Lower leg skin (tissue), 4 donors: ENCODE data around the gene PIM3. TPM values are rescaled to one million over a fixed set of nuclear protein-coding genes. Genes with fewer than 3 reads are reported as not detected.

ENCODE experiments used
- DNase-seq, 2 donors: peaks; one replicate each; pipeline ENCODE4 v3.0.0-alpha.2; 2019; ENCODE audit warnings: low spot score in 2 of 2
- H3K4me3 ChIP-seq: fragments of 200-600 bp; sonication (generic); 2 replicates; pipeline ENCODE4 v1.5.1; 2017; ENCODE audit warnings: mild to moderate bottlenecking, low read depth; ENCODE audit not compliant: poor library complexity, severe bottlenecking
- CTCF ChIP-seq, 3 donors: fragments of 450-650 bp; IDR thresholded peaks; one replicate each; pipeline ENCODE4 v1.5.1; 2016; ENCODE audit warnings: antibody characterized with exemption in 3 of 3, mild to moderate bottlenecking in 3 of 3, moderate library complexity in 2 of 3
- POLR2A ChIP-seq, 2 donors: fragments of 450-650 bp; IDR thresholded peaks; one replicate each; pipeline ENCODE4 v1.6.1; 2016 to 2017; ENCODE audit warnings: antibody characterized with exemption in 2 of 2, mild to moderate bottlenecking in 1 of 2, moderate library complexity in 1 of 2
- WGBS, 2 donors: methylation state at CpG; one replicate each; pipeline ENCODE4 v1.1.5; 2018; 5-methylcytosine and 5-hydroxymethylcytosine counted together
- intact Hi-C: fragments of 100-400 bp; cut with DNase I; formaldehyde crosslinking; loops from one replicate; pipeline ENCODE4 v1.15.0; 2023; ENCODE audit warnings: low total_unique reads
- total RNA-seq, 4 donors: library from RNA; depleted of rRNA; stranded (reverse); fragments of >200 nt; gene quantifications; one replicate each; pipeline ENCODE4 v1.1.0, GENCODE V29; 2016

Gene PIM3
- total RNA-seq, 4 donors from 2014 or later, result 149 to 181 (median 163) TPM

GRCh38 chr22:49970528-49971231 is 10.1 kb downstream of the PIM3 start:
- TF ChIP-seq POLR2A (IDR thresholded peaks at IDR 0.05) (peak in 1 of 2 donors; percentile 35), CTCF (IDR thresholded peaks at IDR 0.05) (no peak)
- DNase-seq, result peak; percentile 96 to 99
- 9 to 11% methylated on average over 23 to 24 of the region's 32 CpGs for WGBS, 2 donors
- H3K4me3 ChIP-seq, result peak overlapping the region; percentile 44
- intact Hi-C loops, result no loop called here

GRCh38 chr22:49971232-49972162 is 10.9 kb downstream of the PIM3 start:
- peak overlapping the region; percentile 44 for H3K4me3 ChIP-seq
- intact Hi-C loops, result no loop called here
- WGBS, 2 donors, result 8 to 10% methylated on average over 36 to 55 of the region's 81 CpGs
- no peak for TF ChIP-seq POLR2A (IDR thresholded peaks at IDR 0.05)
- TF ChIP-seq CTCF (IDR thresholded peaks at IDR 0.05), result no peak
- peak; percentile 77 to 96 for DNase-seq

GRCh38 chr22:49972163-49973017 is 11.8 kb downstream of the PIM3 start:
- intact Hi-C loops, result no loop called here
- WGBS, 2 donors, result 42 to 51% methylated on average over 21 to 31 of the region's 45 CpGs
- H3K4me3 ChIP-seq, result no peak overlapping the region
- peak; percentile 27 to 89 for DNase-seq
- TF ChIP-seq POLR2A (IDR thresholded peaks at IDR 0.05) (no peak), CTCF (IDR thresholded peaks at IDR 0.05) (no peak)

GRCh38 chr22:49973018-49973961 is 12.7 kb downstream of the PIM3 start:
- H3K4me3 ChIP-seq, result no peak overlapping the region
- peak in 1 of 2 donors; percentile 9 for DNase-seq
- intact Hi-C loops, result no loop called here
- 84 to 91% methylated on average over 5 of the region's 5 CpGs for WGBS, 2 donors
- TF ChIP-seq POLR2A (IDR thresholded peaks at IDR 0.05) (no peak), CTCF (IDR thresholded peaks at IDR 0.05) (no peak)
